ENCODE results near the gene MEGF8. TPM values are rescaled to one million over a fixed set of nuclear protein-coding genes. Genes with fewer than 3 reads are reported as not detected.

The MEGF8 gene
- total and polyA plus RNA-seq, 2 donors (not counting 3 experiments of a cell fraction or from before 2014, with no cell fraction given): 20.6 to 39.6 TPM

DNA sequence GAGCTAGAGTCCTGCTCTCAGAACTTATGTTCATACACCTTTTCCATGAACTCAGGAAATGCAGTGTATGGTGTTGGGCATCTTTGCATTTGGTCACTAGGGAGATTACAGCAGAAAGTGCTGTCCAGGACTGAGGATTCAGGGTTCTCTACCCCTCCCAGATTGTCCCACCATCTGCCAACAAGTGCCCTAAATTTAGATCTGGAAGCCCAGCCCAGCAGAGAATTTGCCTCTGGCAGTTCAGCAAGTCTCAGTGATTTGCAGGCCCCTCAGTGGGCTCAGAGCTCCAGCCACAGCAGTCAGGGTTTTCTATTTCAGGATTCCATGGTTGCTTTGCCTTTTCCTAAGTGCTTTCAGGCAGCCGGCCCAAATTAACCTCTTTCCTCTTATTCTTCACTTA, 41.2 kb downstream of the MEGF8 start:
- ChIA-PET CTCF (no interaction called here), POLR2A (no interaction called here)
- BruUV-seq (replicated peaks): no TSS peak

More for the DNA sequence above, 41.2 kb downstream of the MEGF8 start:
- Histone ChIP-seq H3K4me2 (ENCODE audit: insufficient read depth, low read length) (no peak overlapping the region), H4K20me1 (replicated peaks; ENCODE audit: control insufficient read depth, extremely low read depth, insufficient read depth, low read length) (no peaks in the 10 kb centered on the region), H3K36me3 (ENCODE audit: control insufficient read depth in 2 of 2, extremely low read depth in 1 of 2, insufficient read depth in 2 of 2, low read length in 2 of 2) (peaks cover 0 to 16% of the 10 kb centered on the region in 2 experiments), H3K4me3 (replicated peaks in 1 of 3; ENCODE audit: insufficient read depth in 1 of 3, low read depth in 1 of 3, low read length in 3 of 3) (no peak overlapping the region), H3K79me2 (ENCODE audit: control insufficient read depth, insufficient read depth, low read length) (no peaks in the 10 kb centered on the region), H3K9me3 (replicated peaks; ENCODE audit: control insufficient read depth, insufficient read depth, low read length) (no peaks in the 10 kb centered on the region), H2AFZ (ENCODE audit: low read depth, low read length) (no peak overlapping the region), H3K27ac (ENCODE audit: insufficient read depth, low read depth, low read length) (no peak overlapping the region), H3K9me1 (replicated peaks; ENCODE audit: control insufficient read depth, extremely low read depth, insufficient read depth, low read length) (no peaks in the 10 kb centered on the region), H3K9ac (replicated peaks; ENCODE audit: extremely low read depth, insufficient read depth, low read length) (no peak overlapping the region), H3K4me1 (ENCODE audit: control insufficient read depth, extremely low read depth, insufficient read depth, low read length) (no peaks in the 10 kb centered on the region), H3K27me3 (ENCODE audit: control insufficient read depth in 2 of 2, insufficient read depth in 2 of 2, low read length in 2 of 2) (no peaks in the 10 kb centered on the region)
- DNase-seq (ENCODE audit: low read depth, low spot score) (no peak), FAIRE-seq (no peak)
- dilution Hi-C loops (cut with MboI; ENCODE audit: extremely low pct_ligation_motif_present, low sequenced_read_pairs): no loop called here
- intact Hi-C loops (cut with micrococcal nuclease): no loop called here
- TF ChIP-seq EZH2 (IDR thresholded peaks at IDR 0.05; ENCODE audit: borderline replicate concordance, low read depth, low read length, severe bottlenecking) (no peak), POLR2AphosphoS5 (IDR thresholded peaks at IDR 0.05; ENCODE audit: insufficient read depth, low read depth, low read length) (no peak), FOS (IDR thresholded peaks at IDR 0.05; ENCODE audit: borderline replicate concordance, insufficient read depth, low read length) (no peak), MYC (IDR thresholded peaks at IDR 0.05; ENCODE audit: low read depth, low read length) (no peak), GATA2 (IDR thresholded peaks at IDR 0.05; ENCODE audit: insufficient read depth, insufficient read length, low read depth, low read length) (no peak), POLR2A (IDR thresholded peaks at IDR 0.05; ENCODE audit: low read depth, low read length) (no peak), JUN (IDR thresholded peaks at IDR 0.05; ENCODE audit: borderline replicate concordance, insufficient read depth, insufficient read length, low read depth) (no peak)
- TF ChIP-seq, protein P1, sequence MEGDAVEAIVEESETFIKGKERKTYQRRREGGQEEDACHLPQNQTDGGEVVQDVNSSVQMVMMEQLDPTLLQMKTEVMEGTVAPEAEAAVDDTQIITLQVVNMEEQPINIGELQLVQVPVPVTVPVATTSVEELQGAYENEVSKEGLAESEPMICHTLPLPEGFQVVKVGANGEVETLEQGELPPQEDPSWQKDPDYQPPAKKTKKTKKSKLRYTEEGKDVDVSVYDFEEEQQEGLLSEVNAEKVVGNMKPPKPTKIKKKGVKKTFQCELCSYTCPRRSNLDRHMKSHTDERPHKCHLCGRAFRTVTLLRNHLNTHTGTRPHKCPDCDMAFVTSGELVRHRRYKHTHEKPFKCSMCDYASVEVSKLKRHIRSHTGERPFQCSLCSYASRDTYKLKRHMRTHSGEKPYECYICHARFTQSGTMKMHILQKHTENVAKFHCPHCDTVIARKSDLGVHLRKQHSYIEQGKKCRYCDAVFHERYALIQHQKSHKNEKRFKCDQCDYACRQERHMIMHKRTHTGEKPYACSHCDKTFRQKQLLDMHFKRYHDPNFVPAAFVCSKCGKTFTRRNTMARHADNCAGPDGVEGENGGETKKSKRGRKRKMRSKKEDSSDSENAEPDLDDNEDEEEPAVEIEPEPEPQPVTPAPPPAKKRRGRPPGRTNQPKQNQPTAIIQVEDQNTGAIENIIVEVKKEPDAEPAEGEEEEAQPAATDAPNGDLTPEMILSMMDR (IDR thresholded peaks at IDR 0.05; ENCODE audit: extremely low read depth in 1 of 2, insufficient read depth in 1 of 2, low read depth in 1 of 2, low read length in 2 of 2): no peak
- TF ChIP-seq, protein P2, sequence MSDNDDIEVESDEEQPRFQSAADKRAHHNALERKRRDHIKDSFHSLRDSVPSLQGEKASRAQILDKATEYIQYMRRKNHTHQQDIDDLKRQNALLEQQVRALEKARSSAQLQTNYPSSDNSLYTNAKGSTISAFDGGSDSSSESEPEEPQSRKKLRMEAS (IDR thresholded peaks at IDR 0.05; ENCODE audit: insufficient read depth, insufficient read length): no peak

Data from endothelial cell of umbilical vein (primary cell).